GM19395 (cell line): ENCODE measurements around the gene HLTF.
"Not testable (repeated sequence)": the region's sequence is repeated elsewhere in the genome, so short reads cannot be mapped to it uniquely, and the experiment has no call there.

ENCODE experiments used
- ATAC-seq: cut with Tn5 transposase; IDR thresholded peaks from one replicate; pipeline ENCODE4 v1.9.1; 2021; ENCODE audit warnings: mild to moderate bottlenecking, moderate library complexity; ENCODE audit not compliant: unreplicated experiment

Gene HLTF

DNA sequence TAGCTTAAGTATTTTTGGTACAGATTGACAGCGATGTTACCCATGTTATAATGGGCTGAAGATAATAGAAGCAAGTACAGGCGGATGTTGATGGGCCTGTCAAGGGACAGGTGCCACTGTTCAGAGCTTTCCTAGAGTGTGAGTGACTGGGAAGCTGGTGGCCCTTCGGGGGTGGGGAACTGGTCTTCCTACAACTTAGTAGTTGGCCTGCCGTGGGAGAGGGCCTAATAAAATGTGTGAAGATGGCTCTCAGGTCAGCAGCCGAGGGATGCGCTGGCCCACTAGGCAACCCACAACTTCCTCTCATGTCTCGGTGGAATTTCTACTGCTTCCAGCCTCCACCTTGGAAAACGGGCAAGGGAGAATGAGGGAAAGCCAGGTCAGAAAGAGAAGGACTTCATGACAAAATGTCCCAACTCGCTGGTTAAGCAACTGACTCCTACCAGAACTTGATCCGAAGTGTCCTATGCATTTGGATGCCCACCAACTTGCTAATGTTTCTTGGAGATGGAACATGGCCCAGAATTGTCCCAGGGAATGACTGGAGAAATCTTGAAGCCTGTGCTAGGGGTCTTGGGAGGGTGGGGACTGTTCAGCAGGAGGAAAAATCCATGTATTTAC, 93.6 kb downstream of the HLTF start:
- ATAC-seq: no peak

DNA sequence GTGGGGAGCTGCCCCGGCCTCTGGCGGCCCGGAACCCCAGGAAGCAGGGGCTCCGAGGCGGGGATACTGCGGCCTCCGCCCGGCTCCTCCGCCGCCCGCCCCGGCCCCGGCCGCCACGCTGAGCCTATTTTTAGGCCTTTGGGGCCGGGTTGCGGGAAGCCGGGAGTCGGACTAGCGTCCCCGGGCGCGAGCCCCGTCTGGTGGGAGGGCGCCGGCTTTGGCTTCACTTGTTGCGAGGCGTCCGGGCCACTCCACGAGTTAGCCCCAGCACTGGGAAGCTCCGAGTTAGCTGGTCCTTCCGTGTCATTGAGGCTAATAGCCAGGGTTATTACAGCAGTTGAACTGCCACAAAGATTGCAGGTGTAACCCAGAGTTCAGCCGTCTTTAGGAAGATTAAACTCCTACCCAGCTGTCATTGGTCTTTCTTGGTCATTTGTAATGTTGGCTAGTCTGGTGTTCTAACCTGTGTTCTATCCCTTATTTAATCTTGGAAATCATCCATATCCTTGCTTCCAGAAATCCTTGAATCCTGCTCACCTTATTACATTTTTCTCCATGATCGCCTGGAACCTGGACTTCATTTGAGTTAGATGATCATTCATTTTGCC, 94.2 kb downstream of the HLTF start:
- ATAC-seq: peak; percentile 28

DNA sequence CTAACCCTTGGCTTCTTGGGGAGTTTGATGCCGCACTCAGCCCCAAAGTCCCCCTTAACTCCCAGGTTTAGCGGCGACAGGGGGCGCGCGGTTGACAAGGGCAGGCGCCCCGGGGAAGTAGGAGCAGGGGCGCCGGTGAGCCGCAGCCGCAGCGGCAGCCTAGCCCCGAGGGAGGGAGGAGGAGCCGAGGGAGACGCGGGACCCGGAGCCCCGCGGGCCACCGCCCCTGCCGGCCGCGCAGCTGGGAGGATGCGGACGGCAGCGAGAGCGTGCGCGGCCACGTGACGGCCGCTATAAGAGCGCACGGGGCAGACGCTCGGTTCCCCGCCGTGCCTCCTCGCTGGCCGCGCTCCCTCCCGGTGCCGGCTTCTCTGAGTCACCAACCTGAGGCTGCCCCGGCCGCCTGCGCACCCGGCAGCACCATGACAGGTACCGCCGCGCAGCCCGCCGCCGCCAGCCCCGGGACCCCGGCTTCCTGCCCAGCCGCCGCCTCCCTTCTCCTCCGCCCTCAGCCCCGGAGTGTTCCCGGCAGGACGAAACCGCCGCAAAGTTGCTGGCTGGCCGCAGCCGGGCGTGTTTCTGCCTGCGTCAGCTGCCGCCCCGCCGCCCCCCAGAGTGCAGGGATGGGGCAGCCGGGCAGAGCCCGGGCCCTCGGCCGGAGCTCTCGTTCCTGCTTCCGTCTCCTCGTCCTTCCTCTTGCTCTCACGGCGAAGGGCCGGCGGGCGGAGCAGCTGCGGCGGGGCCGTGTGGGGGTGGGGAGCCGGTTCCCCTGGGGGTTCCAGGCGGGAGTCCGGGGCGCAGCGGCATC, 94.9 kb downstream of the HLTF start, which contains the start of gene GYG1:
GYG1 (plus strand) TSS at position 322 of the 808 bp plus-strand sequence; CDS start at position 423, 101 bp downstream.
- ATAC-seq: peak; percentile 86

DNA sequence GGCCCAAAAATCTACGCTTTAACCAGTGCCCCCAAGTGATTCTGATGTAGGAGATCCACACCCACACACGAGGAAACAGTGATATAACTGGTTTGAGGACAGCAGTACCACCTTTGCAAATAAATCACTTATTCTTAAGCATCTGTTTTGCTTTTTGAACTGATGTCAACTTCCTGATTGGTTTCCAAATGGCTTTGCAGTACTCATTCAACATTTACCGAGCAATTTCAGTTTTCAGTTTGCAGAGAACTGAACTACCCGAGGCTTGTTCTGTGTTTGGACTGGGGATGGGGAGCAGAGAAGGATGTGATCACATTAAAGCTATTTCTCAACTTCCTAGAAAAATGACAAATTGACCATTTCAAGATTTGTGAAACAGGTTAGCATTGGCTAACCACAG, 96.1 kb downstream of the HLTF start:
- peak; percentile 54 for ATAC-seq

DNA sequence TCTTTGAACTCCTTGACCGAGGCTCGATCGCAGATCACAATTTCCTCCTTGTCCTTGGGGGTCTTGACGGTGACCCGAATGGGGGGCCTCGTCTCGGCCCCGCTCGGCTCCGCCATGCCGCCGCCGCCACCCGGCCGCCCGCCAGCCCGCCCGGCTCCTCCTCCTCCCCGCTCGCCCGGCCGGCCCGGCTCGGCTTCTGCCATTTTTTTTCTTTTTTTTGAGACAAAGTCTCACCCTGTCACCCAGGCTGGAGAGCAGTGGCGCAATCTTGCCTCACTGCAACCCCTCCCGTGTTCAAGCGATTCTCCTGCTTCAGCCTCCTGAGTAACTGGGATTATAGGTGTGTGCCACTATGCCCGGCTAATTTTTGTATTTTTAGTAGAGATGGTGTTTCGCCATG, 98.8 kb downstream of the HLTF start:
- not testable (repeated sequence) for ATAC-seq

DNA sequence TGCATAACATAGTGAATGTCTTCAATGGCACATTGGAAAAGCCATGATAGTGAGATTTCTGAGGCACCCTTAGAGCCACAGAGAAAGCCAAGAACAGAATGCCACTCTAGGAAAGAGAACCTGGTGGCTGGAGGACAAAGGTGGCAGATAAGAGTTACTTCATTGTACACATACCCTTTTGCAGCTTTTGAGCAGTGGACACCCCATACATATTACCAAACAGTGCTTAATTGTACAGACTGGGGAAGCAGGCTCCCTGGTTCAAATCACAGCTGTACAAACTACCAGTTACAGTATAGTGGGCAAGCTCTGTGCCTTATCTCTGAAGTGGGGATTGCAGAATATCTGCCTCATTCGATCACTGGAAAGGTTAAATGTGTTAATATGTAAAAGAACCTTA, 105.1 kb downstream of the HLTF start:
- no peak for ATAC-seq
